SK-N-SH (cell line): ENCODE data around the gene ATF6B. TPM values are rescaled to one million over a fixed set of nuclear protein-coding genes. Genes with fewer than 3 reads are reported as not detected.
"Not testable (repeated sequence)": the region's sequence is repeated elsewhere in the genome, so short reads cannot be mapped to it uniquely, and the experiment has no call there.

ENCODE experiments used
- CTCF ChIA-PET: fragments of 300-600, 350-600 bp; formaldehyde crosslinking; extraction: SDS; loops from one replicate; lab custom pipeline; 2021; lab: Yijun Ruan, JAX
- POLR2A ChIA-PET: fragments of 350-600 bp; sonication (Branson Sonifier 250); formaldehyde crosslinking; extraction: SDS; loops from one replicate; lab custom pipeline; 2020; ENCODE audit warnings: antibody characterized with exemption, inconsistent platforms; lab: Yijun Ruan, JAX
- DNase-seq: peaks from one replicate; pipeline ENCODE4 v3.0.0; 2012
- H2AFZ ChIP-seq: fragments of 200-600 bp; sonication (generic); 2 replicates; pipeline ENCODE4 v1.8.1; 2016; ENCODE audit warnings: antibody characterized with exemption, mild to moderate bottlenecking, low read depth
- H3F3A ChIP-seq: fragments of 200-600 bp; sonication (generic); replicated peaks from 2 replicates; pipeline ENCODE3; 2016; ENCODE audit warnings: antibody characterized with exemption, mild to moderate bottlenecking; ENCODE audit not compliant: insufficient read depth
- H3K27ac ChIP-seq, 2 experiments: fragments of 200-500 bp in 1 of 2; fragments of 200-600 bp in 1 of 2; sonication (Bioruptor generic) in 1 of 2; sonication (generic), shearing (Covaris generic) in 1 of 2; 2 replicates each; pipeline versions ENCODE4 v1.5.1 to v1.6.1; 2014 to 2016; ENCODE audit warnings: low read depth in 2 of 2, inconsistent platforms in 1 of 2, low read length in 1 of 2, mild to moderate bottlenecking in 1 of 2, mixed read lengths in 1 of 2
- H3K27me3 ChIP-seq: fragments of 200-600 bp; sonication (generic), shearing (Covaris generic); 2 replicates; pipeline ENCODE4 v1.6.1; 2016; ENCODE audit warnings: mixed run types; ENCODE audit not compliant: insufficient read depth
- H3K36me3 ChIP-seq, 2 experiments: fragments of 200-500 bp in 1 of 2; fragments of 200-600 bp in 1 of 2; sonication (Bioruptor generic) in 1 of 2; sonication (generic) in 1 of 2; replicated peaks in 1 of 2; 2 replicates each; pipeline versions ENCODE3 to v1.5.1; 2014 to 2016; ENCODE audit warnings: low read length in 1 of 2, mild to moderate bottlenecking in 1 of 2; ENCODE audit not compliant: insufficient read depth in 2 of 2, control insufficient read depth in 1 of 2
- H3K4me1 ChIP-seq, 2 experiments: fragments of 200-500 bp in 1 of 2; fragments of 200-600 bp in 1 of 2; sonication (Bioruptor generic) in 1 of 2; sonication (generic), shearing (Covaris generic) in 1 of 2; 2 replicates each; pipeline versions ENCODE4 v1.5.1 to v1.6.1; 2014 to 2016; ENCODE audit warnings: low read depth in 1 of 2, low read length in 1 of 2, mixed run types in 1 of 2; ENCODE audit not compliant: insufficient read depth in 2 of 2, control insufficient read depth in 1 of 2
- H3K4me2 ChIP-seq: fragments of 200-600 bp; sonication (generic), shearing (Covaris generic); 2 replicates; pipeline ENCODE4 v1.6.1; 2017; ENCODE audit warnings: mixed run types
- H3K4me3 ChIP-seq, 2 experiments: fragments of 200-500 bp in 1 of 2; fragments of 200-600 bp in 1 of 2; sonication (Bioruptor generic) in 1 of 2; sonication (generic), shearing (Covaris generic) in 1 of 2; 2 replicates each; pipeline versions ENCODE4 v1.5.1 to v1.8.1; 2014 to 2016; ENCODE audit warnings: low read depth in 2 of 2, inconsistent platforms in 1 of 2, low read length in 1 of 2, mild to moderate bottlenecking in 1 of 2, mixed read lengths in 1 of 2, moderate library complexity in 1 of 2
- H3K79me2 ChIP-seq: fragments of 200-600 bp; sonication (generic); 2 replicates; pipeline ENCODE4 v1.8.1; 2017; ENCODE audit warnings: mild to moderate bottlenecking; ENCODE audit not compliant: insufficient read depth
- H3K9ac ChIP-seq: fragments of 200-600 bp; sonication (generic); 2 replicates; pipeline ENCODE4 v1.6.1; 2017; ENCODE audit warnings: mixed run types
- H3K9me2 ChIP-seq: fragments of 200-600 bp; sonication (generic); 2 replicates; pipeline ENCODE4 v1.6.1; 2017; ENCODE audit warnings: mixed run types
- H3K9me3 ChIP-seq: fragments of 200-600 bp; sonication (generic); 2 replicates; pipeline ENCODE4 v1.6.1; 2017; ENCODE audit warnings: mixed run types, mild to moderate bottlenecking, moderate library complexity
- H4K20me1 ChIP-seq: fragments of 200-600 bp; sonication (generic); 2 replicates; pipeline ENCODE4 v1.6.1; 2017; ENCODE audit warnings: mild to moderate bottlenecking, mixed run types; ENCODE audit not compliant: insufficient read depth
- FOSL2 ChIP-seq: IDR thresholded peaks from 2 replicates; pipeline ENCODE4 v1.4.0; 2012; ENCODE audit warnings: low read depth, mild to moderate bottlenecking, moderate library complexity, borderline replicate concordance
- FOXM1 ChIP-seq: IDR thresholded peaks from 2 replicates; pipeline ENCODE4 v1.4.0; 2012; ENCODE audit warnings: low read depth, mild to moderate bottlenecking
- GABPA ChIP-seq: IDR thresholded peaks from 2 replicates; pipeline ENCODE4 v1.4.0; 2012; ENCODE audit warnings: low read depth, mild to moderate bottlenecking
- MEF2A ChIP-seq: IDR thresholded peaks from 2 replicates; pipeline ENCODE4 v1.4.0; 2012; ENCODE audit warnings: low read depth, borderline replicate concordance
- SMC3 ChIP-seq: IDR thresholded peaks from 2 replicates; pipeline ENCODE4 v1.6.1; 2012; ENCODE audit warnings: low read depth, low read length, improper control_type of control experiment
- TAF1 ChIP-seq: IDR thresholded peaks from 2 replicates; pipeline ENCODE4 v1.6.1; 2012; ENCODE audit warnings: low read depth, mild to moderate bottlenecking, low read length, moderate library complexity, borderline replicate concordance
- whole genome bisulfite sequencing: methylation state at CpG from one replicate; pipeline ENCODE4 v1.1.6; 2017; ENCODE audit warnings: low lambda C conversion rate; 5-methylcytosine and 5-hydroxymethylcytosine counted together
- polyA plus RNA-seq, 3 experiments: library from polyadenylated mRNA; depleted of rRNA; stranded (reverse); fragments of >200 nt; gene quantifications; 2 replicates each; pipeline ENCODE4 v1.2.3, GENCODE V29; 2012
- TF ChIP-seq, protein P1 (sequence below): IDR thresholded peaks from 2 replicates; pipeline ENCODE4 v1.6.1; 2012; ENCODE audit warnings: mild to moderate bottlenecking, low read depth, low read length, moderate library complexity
- TF ChIP-seq, protein P2 (sequence below): fragments of 200-600 bp; sonication (generic); IDR thresholded peaks from 2 replicates; pipeline ENCODE4 v1.6.1; 2017; ENCODE audit warnings: antibody characterized with exemption, mild to moderate bottlenecking, moderate library complexity

The ATF6B gene
- polyA plus RNA-seq, 1 of the 3 experiments (the other 2 are of a cell fraction) = 61.3 TPM

DNA sequence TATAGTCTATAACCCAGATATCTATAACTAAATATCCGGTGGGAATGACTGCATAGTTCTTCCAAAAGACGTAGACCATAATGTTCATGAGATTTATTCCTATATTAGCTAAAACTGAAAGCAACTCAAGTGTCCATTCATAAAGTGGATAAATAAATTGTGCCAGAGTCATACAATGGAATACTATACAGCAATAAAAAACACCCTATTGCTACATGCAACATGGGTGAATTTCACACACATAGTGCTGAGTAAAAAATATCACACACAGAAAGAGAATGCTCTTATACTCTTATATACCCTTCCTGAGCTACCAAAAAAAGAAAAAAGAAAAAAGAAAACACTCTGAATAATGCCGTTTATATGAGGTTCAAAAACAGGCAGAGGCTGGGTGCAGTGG, 25.8 kb downstream of the ATF6B start (continued):
- no peak for TF ChIP-seq FOSL2
- TF ChIP-seq, protein P1, sequence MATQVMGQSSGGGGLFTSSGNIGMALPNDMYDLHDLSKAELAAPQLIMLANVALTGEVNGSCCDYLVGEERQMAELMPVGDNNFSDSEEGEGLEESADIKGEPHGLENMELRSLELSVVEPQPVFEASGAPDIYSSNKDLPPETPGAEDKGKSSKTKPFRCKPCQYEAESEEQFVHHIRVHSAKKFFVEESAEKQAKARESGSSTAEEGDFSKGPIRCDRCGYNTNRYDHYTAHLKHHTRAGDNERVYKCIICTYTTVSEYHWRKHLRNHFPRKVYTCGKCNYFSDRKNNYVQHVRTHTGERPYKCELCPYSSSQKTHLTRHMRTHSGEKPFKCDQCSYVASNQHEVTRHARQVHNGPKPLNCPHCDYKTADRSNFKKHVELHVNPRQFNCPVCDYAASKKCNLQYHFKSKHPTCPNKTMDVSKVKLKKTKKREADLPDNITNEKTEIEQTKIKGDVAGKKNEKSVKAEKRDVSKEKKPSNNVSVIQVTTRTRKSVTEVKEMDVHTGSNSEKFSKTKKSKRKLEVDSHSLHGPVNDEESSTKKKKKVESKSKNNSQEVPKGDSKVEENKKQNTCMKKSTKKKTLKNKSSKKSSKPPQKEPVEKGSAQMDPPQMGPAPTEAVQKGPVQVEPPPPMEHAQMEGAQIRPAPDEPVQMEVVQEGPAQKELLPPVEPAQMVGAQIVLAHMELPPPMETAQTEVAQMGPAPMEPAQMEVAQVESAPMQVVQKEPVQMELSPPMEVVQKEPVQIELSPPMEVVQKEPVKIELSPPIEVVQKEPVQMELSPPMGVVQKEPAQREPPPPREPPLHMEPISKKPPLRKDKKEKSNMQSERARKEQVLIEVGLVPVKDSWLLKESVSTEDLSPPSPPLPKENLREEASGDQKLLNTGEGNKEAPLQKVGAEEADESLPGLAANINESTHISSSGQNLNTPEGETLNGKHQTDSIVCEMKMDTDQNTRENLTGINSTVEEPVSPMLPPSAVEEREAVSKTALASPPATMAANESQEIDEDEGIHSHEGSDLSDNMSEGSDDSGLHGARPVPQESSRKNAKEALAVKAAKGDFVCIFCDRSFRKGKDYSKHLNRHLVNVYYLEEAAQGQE = no peak
- TF ChIP-seq FOXM1 = no peak
- TF ChIP-seq, protein P2, sequence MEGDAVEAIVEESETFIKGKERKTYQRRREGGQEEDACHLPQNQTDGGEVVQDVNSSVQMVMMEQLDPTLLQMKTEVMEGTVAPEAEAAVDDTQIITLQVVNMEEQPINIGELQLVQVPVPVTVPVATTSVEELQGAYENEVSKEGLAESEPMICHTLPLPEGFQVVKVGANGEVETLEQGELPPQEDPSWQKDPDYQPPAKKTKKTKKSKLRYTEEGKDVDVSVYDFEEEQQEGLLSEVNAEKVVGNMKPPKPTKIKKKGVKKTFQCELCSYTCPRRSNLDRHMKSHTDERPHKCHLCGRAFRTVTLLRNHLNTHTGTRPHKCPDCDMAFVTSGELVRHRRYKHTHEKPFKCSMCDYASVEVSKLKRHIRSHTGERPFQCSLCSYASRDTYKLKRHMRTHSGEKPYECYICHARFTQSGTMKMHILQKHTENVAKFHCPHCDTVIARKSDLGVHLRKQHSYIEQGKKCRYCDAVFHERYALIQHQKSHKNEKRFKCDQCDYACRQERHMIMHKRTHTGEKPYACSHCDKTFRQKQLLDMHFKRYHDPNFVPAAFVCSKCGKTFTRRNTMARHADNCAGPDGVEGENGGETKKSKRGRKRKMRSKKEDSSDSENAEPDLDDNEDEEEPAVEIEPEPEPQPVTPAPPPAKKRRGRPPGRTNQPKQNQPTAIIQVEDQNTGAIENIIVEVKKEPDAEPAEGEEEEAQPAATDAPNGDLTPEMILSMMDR = no peak

DNA sequence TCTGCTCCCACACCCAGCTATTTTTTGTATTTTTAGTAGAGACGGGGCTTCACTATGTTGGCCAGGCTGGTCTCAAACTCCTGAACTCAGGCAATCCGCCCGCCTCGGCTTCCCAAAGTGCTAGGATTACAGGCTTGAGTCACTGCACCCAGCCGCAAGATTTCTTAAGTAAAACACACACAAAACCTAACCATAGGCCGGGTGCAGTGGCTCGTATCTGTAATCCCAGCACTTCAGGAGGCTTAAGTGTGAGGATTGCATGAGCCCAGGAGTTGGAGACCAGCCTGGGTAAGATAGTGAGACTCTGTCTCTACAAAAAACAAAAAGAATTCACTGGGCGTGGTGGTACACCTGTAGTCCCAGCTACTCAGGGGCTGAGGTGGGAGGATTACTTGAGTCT, 27.8 kb downstream of the ATF6B start:
- POLR2A ChIA-PET, DNase-seq, H4K20me1 ChIP-seq, H3K79me2 ChIP-seq, H3K36me3 ChIP-seq, H3K9ac ChIP-seq, H3K4me3 ChIP-seq, H3K4me1 ChIP-seq, H2AFZ ChIP-seq, H3K4me2 ChIP-seq, H3K9me2 ChIP-seq, H3F3A ChIP-seq, H3K9me3 ChIP-seq, H3K27ac ChIP-seq: not testable (repeated sequence)
- CTCF ChIA-PET = interaction anchor here (1.3 kb wide), 1 partner anchor 9 kb away, joined by 3 read pairs; the partner anchor contains the start of gene TNXB
- peaks cover 62% of the 10 kb centered on the region for H3K27me3 ChIP-seq
- WGBS = 16% methylated on average over 8 of the region's 8 CpGs

DNA sequence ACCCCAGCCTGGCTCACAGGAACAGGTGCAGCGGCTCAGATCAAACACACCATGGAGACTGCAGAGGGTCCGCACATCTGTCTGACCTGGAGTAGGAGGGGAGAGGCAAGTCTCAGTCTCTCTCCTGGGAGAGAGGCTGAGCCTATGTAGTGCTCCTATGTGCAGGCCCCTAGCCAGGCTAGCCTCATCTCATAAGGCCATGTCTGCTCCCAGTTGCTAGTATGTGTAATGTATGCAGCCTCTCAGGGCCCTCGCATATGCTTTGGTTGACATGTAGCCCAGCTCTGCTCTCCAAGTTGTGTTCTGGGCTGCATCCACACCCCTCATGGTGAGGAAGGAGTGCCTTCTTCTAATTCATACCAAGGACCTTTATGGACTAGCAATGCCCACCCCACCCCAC, 30.7 kb downstream of the ATF6B start:
- POLR2A ChIA-PET = no interaction called here
- H2AFZ ChIP-seq = no peak overlapping the region
- no peaks in the 10 kb centered on the region for H3F3A ChIP-seq
- no peak overlapping the region for H3K27ac ChIP-seq
- no peaks in the 10 kb centered on the region for H3K9me2 ChIP-seq
- whole genome bisulfite sequencing = 83% methylated on average over 1 of the region's 3 CpGs
- H3K27me3 ChIP-seq = peaks cover 70% of the 10 kb centered on the region
- H3K4me1 ChIP-seq = peaks cover 0 to 9% of the 10 kb centered on the region in 2 experiments; a peak in 1 of 4 replicates
- no peaks in the 10 kb centered on the region for H3K36me3 ChIP-seq
- no peak for DNase-seq
- H3K4me3 ChIP-seq = no peak overlapping the region
- H3K9me3 ChIP-seq = no peaks in the 10 kb centered on the region
- H3K4me2 ChIP-seq = no peak overlapping the region
- CTCF ChIA-PET = interaction anchor here (1.2 to 2.4 kb wide), 5 partner anchors 10 to 49 kb away, joined by 3 to 17 read pairs (median 7); no protein-coding TSS in a partner anchor
- TF ChIP-seq SMC3 (no peak), TAF1 (no peak), MEF2A (no peak), GABPA (no peak)
- TF ChIP-seq, protein P1 = no peak
- H3K79me2 ChIP-seq = no peaks in the 10 kb centered on the region
- no peaks in the 10 kb centered on the region for H4K20me1 ChIP-seq
- H3K9ac ChIP-seq = no peak overlapping the region
